Panc1 (cell line): ENCODE measurements around the gene ACP3. TPM values are rescaled to one million over a fixed set of nuclear protein-coding genes. Genes with fewer than 3 reads are reported as not detected.

ENCODE experiments used
- ATAC-seq: fragments of 200-7000 bp; cut with Tn5 transposase; 2 replicates; pipeline ENCODE4 v1.9.1; 2020; ENCODE audit warnings: mild to moderate bottlenecking, moderate library complexity
- BruUV-seq: library from RNA; stranded (reverse); fragments of 400-500 nt; replicated peaks from 2 replicates; lab custom pipeline; 2021; lab: Mats Ljungman, UMichigan
- CTCF ChIA-PET: fragments of 300-600 bp; sonication (Branson Sonifier 250); formaldehyde crosslinking; loops from one replicate; lab custom pipeline; 2022; ENCODE audit warnings: antibody characterized with exemption; lab: Charles Lee
- POLR2A ChIA-PET: fragments of 300-600 bp; sonication (Branson Sonifier 250); formaldehyde crosslinking; loops from one replicate; lab custom pipeline; 2022; ENCODE audit warnings: antibody characterized with exemption; lab: Charles Lee
- DNase-seq: peaks from one replicate; pipeline ENCODE4 v3.0.0-alpha.2; 2010; ENCODE audit warnings: low read depth, low spot score
- H3K27ac ChIP-seq: 2 replicates; pipeline ENCODE4 v1.5.1; 2011; ENCODE audit warnings: mild to moderate bottlenecking, low read length, inconsistent platforms
- H3K27me3 ChIP-seq: fragments of 200-500 bp; sonication (Bioruptor generic); 2 replicates; pipeline ENCODE4 v1.6.0; 2014; ENCODE audit warnings: low read length, inconsistent platforms; ENCODE audit not compliant: control insufficient read depth, insufficient read depth
- H3K36me3 ChIP-seq: fragments of 200-500 bp; sonication (Bioruptor generic); 2 replicates; pipeline ENCODE4 v1.5.1; 2014; ENCODE audit warnings: inconsistent platforms, mild to moderate bottlenecking, low read length, moderate library complexity; ENCODE audit not compliant: control insufficient read depth, insufficient read depth
- H3K4me1 ChIP-seq: 2 replicates; pipeline ENCODE4 v1.5.1; 2011; ENCODE audit warnings: inconsistent platforms, mild to moderate bottlenecking, low read length, moderate library complexity; ENCODE audit not compliant: control insufficient read depth, insufficient read depth
- H3K4me3 ChIP-seq, 2 experiments: 2 replicates each; pipeline ENCODE4 v1.5.1; 2011 to 2012; ENCODE audit warnings: low read depth in 2 of 2, low read length in 2 of 2, mild to moderate bottlenecking in 2 of 2, inconsistent platforms in 1 of 2, moderate library complexity in 1 of 2
- H3K9me3 ChIP-seq: fragments of 200-500 bp; sonication (Bioruptor generic); 2 replicates; pipeline ENCODE4 v1.5.1; 2014; ENCODE audit warnings: low read depth, mild to moderate bottlenecking, inconsistent platforms, low read length, moderate library complexity; ENCODE audit not compliant: control insufficient read depth, insufficient read depth
- POLR2AphosphoS5 ChIP-seq: IDR thresholded peaks from 2 replicates; pipeline ENCODE4 v1.6.1; 2012; ENCODE audit warnings: mild to moderate bottlenecking, low read depth, low read length, moderate library complexity
- REST ChIP-seq, 2 experiments: IDR thresholded peaks; 2 replicates each; pipeline ENCODE4 v1.6.1; 2011 to 2012; ENCODE audit warnings: low read depth in 2 of 2, control low read depth in 1 of 2, low read length in 1 of 2, mild to moderate bottlenecking in 1 of 2, moderate library complexity in 1 of 2; ENCODE audit not compliant: insufficient read depth in 1 of 2
- SIN3A ChIP-seq: IDR thresholded peaks from 2 replicates; pipeline ENCODE4 v1.6.1; 2012; ENCODE audit warnings: low read depth, mild to moderate bottlenecking, low read length, moderate library complexity, borderline replicate concordance; ENCODE audit not compliant: insufficient read depth
- TCF7L2 ChIP-seq: IDR thresholded peaks from 2 replicates; pipeline ENCODE4 v1.6.1; 2011; ENCODE audit warnings: mild to moderate bottlenecking, low read depth, low read length, inconsistent platforms
- in situ Hi-C: cut with HindIII; loops from 2 replicates; pipeline ENCODE4 v1.10.0; 2016; ENCODE audit warnings: low sequenced_read_pairs, low pct_unique_long_range_greater_than_20kb
- intact Hi-C: fragments of 100-400 bp; cut with micrococcal nuclease; formaldehyde crosslinking; loops from one replicate; pipeline ENCODE4 v1.10.0; 2022; ENCODE audit not compliant: unreplicated experiment
- total RNA-seq: library from RNA; stranded (reverse); gene quantifications from one replicate; pipeline ENCODE4 v1.2.1, GENCODE V29; 2021; ENCODE audit not compliant: unreplicated experiment
- TF ChIP-seq, protein P1 (sequence below): fragments of 450-650 bp; IDR thresholded peaks from 2 replicates; pipeline ENCODE4 v1.5.1; 2017; ENCODE audit warnings: mild to moderate bottlenecking

ACP3 gene
- total RNA-seq, 1 experiment from 2014 or later = not detected

DNA sequence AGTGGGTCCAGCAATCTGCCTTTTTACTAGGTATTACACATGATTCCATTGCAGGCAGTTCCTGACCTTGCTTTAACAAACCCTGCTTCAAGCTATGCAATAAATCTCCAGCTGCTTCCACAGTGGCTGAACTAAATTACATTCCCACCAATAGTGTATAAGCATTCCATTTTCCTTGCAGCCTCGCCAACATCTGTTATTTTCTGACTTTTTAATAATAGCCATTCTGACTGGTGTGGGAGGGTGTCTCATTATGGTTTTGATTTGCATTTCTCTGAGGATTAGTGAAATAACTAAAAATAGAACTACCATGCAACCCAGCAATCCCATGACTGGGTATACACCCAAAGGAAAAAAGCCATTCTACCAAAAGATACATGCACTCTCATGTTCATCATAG is 63.7 kb downstream of the ACP3 start:
- Histone ChIP-seq H3K4me3 (no peak overlapping the region), H3K27ac (no peak overlapping the region), H3K27me3 (peaks cover 17% of the 10 kb centered on the region), H3K4me1 (no peaks in the 10 kb centered on the region), H3K9me3 (no peaks in the 10 kb centered on the region), H3K36me3 (no peaks in the 10 kb centered on the region)
- in situ Hi-C loops (no loop called here), intact Hi-C loops (no loop called here)
- CTCF ChIA-PET = no interaction called here
- DNase-seq = no peak
- ATAC-seq = 0 out of 2 replicates have a peak, but pooled peaks have one; percentile 34
- POLR2A ChIA-PET = no interaction called here
- no TSS peak for BruUV-seq
- TF ChIP-seq REST (IDR thresholded peaks at IDR 0.05; ENCODE audit: insufficient read depth in 1 of 2, low read depth in 2 of 2, low read length in 1 of 2) (no peak), POLR2AphosphoS5 (no peak), TCF7L2 (no peak)
- TF ChIP-seq, protein P1, sequence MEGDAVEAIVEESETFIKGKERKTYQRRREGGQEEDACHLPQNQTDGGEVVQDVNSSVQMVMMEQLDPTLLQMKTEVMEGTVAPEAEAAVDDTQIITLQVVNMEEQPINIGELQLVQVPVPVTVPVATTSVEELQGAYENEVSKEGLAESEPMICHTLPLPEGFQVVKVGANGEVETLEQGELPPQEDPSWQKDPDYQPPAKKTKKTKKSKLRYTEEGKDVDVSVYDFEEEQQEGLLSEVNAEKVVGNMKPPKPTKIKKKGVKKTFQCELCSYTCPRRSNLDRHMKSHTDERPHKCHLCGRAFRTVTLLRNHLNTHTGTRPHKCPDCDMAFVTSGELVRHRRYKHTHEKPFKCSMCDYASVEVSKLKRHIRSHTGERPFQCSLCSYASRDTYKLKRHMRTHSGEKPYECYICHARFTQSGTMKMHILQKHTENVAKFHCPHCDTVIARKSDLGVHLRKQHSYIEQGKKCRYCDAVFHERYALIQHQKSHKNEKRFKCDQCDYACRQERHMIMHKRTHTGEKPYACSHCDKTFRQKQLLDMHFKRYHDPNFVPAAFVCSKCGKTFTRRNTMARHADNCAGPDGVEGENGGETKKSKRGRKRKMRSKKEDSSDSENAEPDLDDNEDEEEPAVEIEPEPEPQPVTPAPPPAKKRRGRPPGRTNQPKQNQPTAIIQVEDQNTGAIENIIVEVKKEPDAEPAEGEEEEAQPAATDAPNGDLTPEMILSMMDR = no peak

- CTCF ChIA-PET = interaction anchor here (1.2 kb wide), 1 partner anchor 36 kb away, joined by 3 read pairs; the partner anchor contains the start of gene DNAJC13
- H3K4me1 ChIP-seq = no peaks in the 10 kb centered on the region
- POLR2A ChIA-PET = no interaction called here
Observed at GRCh38 chr3:132381348-132381944, 64.2 kb downstream of the ACP3 start.

More at GRCh38 chr3:132381348-132381944, 64.2 kb downstream of the ACP3 start:
- Histone ChIP-seq H3K27me3 (peaks cover 18% of the 10 kb centered on the region), H3K36me3 (no peaks in the 10 kb centered on the region), H3K4me3 (no peak overlapping the region), H3K9me3 (no peaks in the 10 kb centered on the region), H3K27ac (no peak overlapping the region)
- intact Hi-C loops = no loop called here
- no TSS peak for BruUV-seq
- ATAC-seq (peak; percentile 12; the same call in 1 of the 2 replicates), DNase-seq (no peak)
- in situ Hi-C loops = no loop called here
- TF ChIP-seq REST (IDR thresholded peaks at IDR 0.05; ENCODE audit: insufficient read depth in 1 of 2, low read depth in 2 of 2, low read length in 1 of 2) (no peak), POLR2AphosphoS5 (no peak), TCF7L2 (no peak), SIN3A (no peak)
- TF ChIP-seq, protein P1 = no peak
